T-cell (primary cell): ENCODE results near the gene TSC22D4. TPM values are rescaled to one million over a fixed set of nuclear protein-coding genes. Genes with fewer than 3 reads are reported as not detected.
A peak's percentile ranks its signal among the peaks of the same experiment; 100 is the strongest.

Source experiments
- ATAC-seq, 4 experiments: fragments of 200-7000 bp in 3 of 4; fragments of 150-1000 bp in 1 of 4; cut with Tn5 transposase; replicated peaks in 1 of 4; 1 replicate in 3 of 4; 2 replicates in 1 of 4; pipeline ENCODE4 v1.10.0; 2021; ENCODE audit warnings: moderate library complexity in 3 of 4, mild to moderate bottlenecking in 2 of 4, moderate number of reproducible peaks in 1 of 4
- CTCF ChIA-PET, 2 donors: fragments of 300-600 bp; sonication (Branson Sonifier 250); formaldehyde crosslinking; loops; one replicate each; lab custom pipeline; 2022; ENCODE audit warnings: antibody characterized with exemption in 2 of 2; lab: Charles Lee
- POLR2A ChIA-PET, 2 donors: fragments of 300-600 bp; sonication (Branson Sonifier 250); formaldehyde crosslinking; loops; one replicate each; lab custom pipeline; 2022; ENCODE audit warnings: antibody characterized with exemption in 2 of 2; lab: Charles Lee
- DNase-seq, 35 experiments: peaks; one replicate each; pipeline versions ENCODE4 v3.0.0 to v3.0.0-alpha.2; 2013 to 2023
- H3K27ac ChIP-seq: one replicate; pipeline ENCODE4 v1.5.1; 2013; ENCODE audit warnings: low read length
- H3K27me3 ChIP-seq, 2 experiments: replicated peaks in 1 of 2; 1 replicate in 1 of 2; 2 replicates in 1 of 2; pipeline versions ENCODE4 v1.6.1 to v1.7.0; 2013; ENCODE audit warnings: low read length in 1 of 2, mixed read lengths in 1 of 2; ENCODE audit not compliant: control insufficient read depth in 2 of 2, insufficient read depth in 2 of 2; ENCODE audit errors: extremely low read depth in 1 of 2
- H3K36me3 ChIP-seq, 2 donors: 1 replicate in 1 of 2; 2 replicates in 1 of 2; pipeline versions ENCODE4 v1.6.1 to v1.7.0; 2013; ENCODE audit warnings: low read length in 1 of 2; ENCODE audit not compliant: control insufficient read depth in 2 of 2, insufficient read depth in 1 of 2; ENCODE audit errors: extremely low read depth in 1 of 2
- H3K4me1 ChIP-seq, 2 experiments: 1 replicate in 1 of 2; 2 replicates in 1 of 2; pipeline versions ENCODE4 v1.6.1 to v1.7.0; 2013; ENCODE audit warnings: low read length in 2 of 2, mixed read lengths in 1 of 2; ENCODE audit not compliant: insufficient read depth in 2 of 2, control insufficient read depth in 1 of 2; ENCODE audit errors: extremely low read depth in 1 of 2
- H3K4me3 ChIP-seq, 2 donors: 1 replicate in 1 of 2; 2 replicates in 1 of 2; pipeline versions ENCODE4 v1.5.1 to v1.7.0; 2013; ENCODE audit warnings: mild to moderate bottlenecking in 2 of 2, low read length in 1 of 2, moderate library complexity in 1 of 2; ENCODE audit not compliant: control insufficient read depth in 1 of 2; ENCODE audit errors: extremely low read depth in 1 of 2
- H3K9me3 ChIP-seq: 2 replicates; pipeline ENCODE4 v1.7.0; 2013
- H3K27ac Mint-ChIP-seq, 2 donors: one replicate each; pipeline ENCODE4 v1.8.0; 2020 to 2021; ENCODE audit warnings: mild to moderate bottlenecking in 2 of 2, mixed read lengths in 2 of 2
- H3K27me3 Mint-ChIP-seq, 2 donors: one replicate each; pipeline ENCODE4 v1.8.0; 2021 to 2022; ENCODE audit warnings: mixed read lengths in 2 of 2
- H3K36me3 Mint-ChIP-seq: one replicate; pipeline ENCODE4 v1.8.0; 2021; ENCODE audit warnings: mixed read lengths
- H3K4me1 Mint-ChIP-seq, 3 donors: one replicate each; pipeline ENCODE4 v1.8.0; 2020 to 2022; ENCODE audit warnings: mixed read lengths in 3 of 3, mild to moderate bottlenecking in 1 of 3
- H3K4me3 Mint-ChIP-seq, 3 donors: one replicate each; pipeline ENCODE4 v1.8.0; 2020 to 2022; ENCODE audit warnings: mild to moderate bottlenecking in 3 of 3, mixed read lengths in 3 of 3, moderate library complexity in 3 of 3
- H3K9me3 Mint-ChIP-seq, 3 donors: one replicate each; pipeline ENCODE4 v1.8.0; 2020 to 2022; ENCODE audit warnings: mixed read lengths in 3 of 3
- WGBS: methylation state at CpG from one replicate; pipeline ENCODE4 v1.1.5; 2013; ENCODE audit warnings: missing lambda C conversion rate; ENCODE audit not compliant: insufficient coverage; 5-methylcytosine and 5-hydroxymethylcytosine counted together
- total RNA-seq, 35 experiments: library from RNA in 6 of 35; stranded (reverse) in 6 of 35; fragments of 120-200 nt in 1 of 35; gene quantifications; one replicate each; pipeline versions ENCODE4 v1.2.1 to v1.2.4 and lab custom pipeline; 2013 to 2026

Gene TSC22D4
- total RNA-seq, 5 donors from 2014 or later (not counting 1 experiment from before 2014, with no cell fraction given), result 85.2 to 160 (median 148) TPM

- peaks cover 0 to 14% of the 10 kb centered on the region in 2 experiments for H3K4me1 ChIP-seq
- Mint-ChIP-seq H3K4me3 (no peak overlapping the region), H3K27me3 (peaks cover 0 to 4% of the 10 kb centered on the region in 2 donors), H3K4me1 (peaks cover 15 to 30% (median 19%) of the 10 kb centered on the region in 3 donors), H3K9me3 (no peaks in the 10 kb centered on the region), H3K36me3 (no peaks in the 10 kb centered on the region), H3K27ac (no peak overlapping the region)
- CTCF ChIA-PET, result interaction anchor here in 1 of 2 donors (1.0 kb wide), 1 partner anchor 16 kb away, joined by 3 read pairs; no protein-coding TSS in a partner anchor
- no peaks in the 10 kb centered on the region for H3K36me3 ChIP-seq
- no peaks in the 10 kb centered on the region for H3K9me3 ChIP-seq
- no peak overlapping the region for H3K4me3 ChIP-seq
- no peak overlapping the region for H3K27ac ChIP-seq
- no peak for DNase-seq
- peaks cover 0 to 8% of the 10 kb centered on the region in 2 experiments for H3K27me3 ChIP-seq
- WGBS, result 92% methylated on average over 2 of the region's 6 CpGs
- POLR2A ChIA-PET, result no interaction called here
- ATAC-seq, result no peak
These were observed 17.5 kb upstream of the TSC22D4 start for GRCh38 chr7:100496509-100496908.

- WGBS, result 3% methylated on average over 32 of the region's 56 CpGs
- Mint-ChIP-seq H3K27me3 (peaks cover 0 to 4% of the 10 kb centered on the region in 2 donors), H3K36me3 (no peaks in the 10 kb centered on the region), H3K27ac (peak overlapping the region; percentile 22 to 27), H3K4me1 (peaks cover 15 to 35% (median 24%) of the 10 kb centered on the region in 3 donors), H3K4me3 (peak overlapping the region; percentile 58 to 76 (median 73)), H3K9me3 (no peaks in the 10 kb centered on the region)
- H3K36me3 ChIP-seq, result no peaks in the 10 kb centered on the region
- peaks cover 0 to 21% of the 10 kb centered on the region in 2 experiments for H3K4me1 ChIP-seq
- no peaks in the 10 kb centered on the region for H3K9me3 ChIP-seq
- POLR2A ChIA-PET, result no interaction called here
- ATAC-seq (peak; percentile 90 to 96 (median 92)), DNase-seq (peak in 32 of 35 experiments; percentile 25 to 74 (median 50))
- CTCF ChIA-PET, result interaction anchor here (0.5 to 2.0 kb wide), 5 partner anchors 12 to 485 kb away, joined by 3 to 6 read pairs (median 5); no protein-coding TSS in a partner anchor
- peak overlapping the region; percentile 33 to 36 for H3K4me3 ChIP-seq
- no peak overlapping the region for H3K27ac ChIP-seq
- peaks cover 0 to 14% of the 10 kb centered on the region in 2 experiments for H3K27me3 ChIP-seq
These were observed 14.7 kb upstream of the TSC22D4 start for GRCh38 chr7:100493476-100494264.

- Mint-ChIP-seq H3K9me3 (no peaks in the 10 kb centered on the region), H3K36me3 (no peaks in the 10 kb centered on the region), H3K27ac (peak overlapping the region; percentile 16 to 79), H3K4me1 (peaks cover 15 to 35% (median 24%) of the 10 kb centered on the region in 3 donors), H3K27me3 (peaks cover 0 to 4% of the 10 kb centered on the region in 2 donors), H3K4me3 (peak overlapping the region; percentile 58 to 76 (median 73))
- Histone ChIP-seq H3K9me3 (no peaks in the 10 kb centered on the region), H3K4me1 (peaks cover 0 to 21% of the 10 kb centered on the region in 2 experiments), H3K4me3 (peak overlapping the region; percentile 4 to 36), H3K27ac (no peak overlapping the region), H3K36me3 (no peaks in the 10 kb centered on the region), H3K27me3 (peaks cover 0 to 14% of the 10 kb centered on the region in 2 experiments)
- peak in 3 of 4 experiments; percentile 2 to 15 (median 13) for ATAC-seq
- ChIA-PET POLR2A (no interaction called here), CTCF (interaction anchor here (0.5 to 2.0 kb wide), 4 partner anchors 11 to 484 kb away, joined by 3 to 6 read pairs (median 4); no protein-coding TSS in a partner anchor)
- no peak for DNase-seq
- 91% methylated on average over 4 of the region's 5 CpGs for WGBS
These were observed 13.9 kb upstream of the TSC22D4 start for GRCh38 chr7:100492738-100493475.

DNA sequence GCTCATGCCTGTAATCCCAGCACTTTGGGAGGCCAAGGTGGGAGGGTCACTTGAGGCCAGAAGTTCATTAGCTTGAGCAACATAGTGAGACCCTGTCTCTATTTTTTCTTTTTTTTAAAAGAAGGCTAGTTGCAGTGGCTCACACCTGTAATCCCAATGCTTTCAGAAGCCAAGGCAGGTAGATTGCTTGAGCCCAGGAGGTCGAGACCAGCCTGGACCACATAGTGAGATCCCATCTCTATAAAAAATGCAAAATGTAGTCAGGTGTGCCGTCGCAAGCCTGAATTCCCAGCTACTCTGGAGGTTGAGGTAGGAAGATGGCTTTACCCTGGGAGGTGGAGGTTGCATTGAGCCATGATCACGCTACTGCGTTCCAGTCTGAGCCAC is 12.2 kb upstream of the TSC22D4 start:
- H3K27me3 Mint-ChIP-seq, result peaks cover 0 to 2% of the 10 kb centered on the region in 2 donors
- no peak overlapping the region for H3K4me3 ChIP-seq
- H3K36me3 Mint-ChIP-seq, result no peaks in the 10 kb centered on the region
- DNase-seq, result no peak
- POLR2A ChIA-PET, result interaction anchor here in 1 of 2 donors (0.6 kb wide), 1 partner anchor 363 kb away, joined by 3 read pairs; no protein-coding TSS in a partner anchor
- peaks cover 0 to 13% of the 10 kb centered on the region in 2 experiments for H3K27me3 ChIP-seq
- no peaks in the 10 kb centered on the region for H3K9me3 ChIP-seq
- 92% methylated on average over 4 of the region's 5 CpGs for WGBS
- CTCF ChIA-PET, result no interaction called here
- H3K4me3 Mint-ChIP-seq, result no peak overlapping the region
- peaks cover 15 to 35% (median 24%) of the 10 kb centered on the region in 3 donors for H3K4me1 Mint-ChIP-seq
- ATAC-seq, result no peak
- no peak overlapping the region for H3K27ac Mint-ChIP-seq
- H3K36me3 ChIP-seq, result no peaks in the 10 kb centered on the region
- H3K27ac ChIP-seq, result no peak overlapping the region
- peaks cover 0 to 21% of the 10 kb centered on the region in 2 experiments for H3K4me1 ChIP-seq
- no peaks in the 10 kb centered on the region for H3K9me3 Mint-ChIP-seq

- Mint-ChIP-seq H3K36me3 (no peaks in the 10 kb centered on the region), H3K27ac (no peak overlapping the region), H3K9me3 (no peaks in the 10 kb centered on the region), H3K4me3 (no peak overlapping the region), H3K4me1 (peaks cover 15 to 35% (median 24%) of the 10 kb centered on the region in 3 donors), H3K27me3 (no peaks in the 10 kb centered on the region)
- no peak overlapping the region for H3K4me3 ChIP-seq
- H3K27me3 ChIP-seq, result peaks cover 0 to 10% of the 10 kb centered on the region in 2 experiments
- peaks cover 0 to 21% of the 10 kb centered on the region in 2 experiments for H3K4me1 ChIP-seq
- POLR2A ChIA-PET, result no interaction called here
- ATAC-seq (no peak), DNase-seq (no peak)
- WGBS, result 93% methylated on average over 19 of the region's 25 CpGs
- H3K27ac ChIP-seq, result no peak overlapping the region
- H3K9me3 ChIP-seq, result no peaks in the 10 kb centered on the region
- H3K36me3 ChIP-seq, result no peaks in the 10 kb centered on the region
- CTCF ChIA-PET, result interaction anchor here in 1 of 2 donors (1.0 kb wide), 1 partner anchor 60 kb away, joined by 3 read pairs; no protein-coding TSS in a partner anchor
These were observed 11.6 kb upstream of the TSC22D4 start for GRCh38 chr7:100490483-100491191.
